Stimulated activated CD4-positive, alpha-beta T cell treated with anti-CD3 and anti-CD28 coated beads, Interleukin-1b, Interleukin-23, amount 100 ng/mL, for 4 hours (primary cell): Measurements from ENCODE around the gene MDM2.
"Not testable (repeated sequence)": the region's sequence is repeated elsewhere in the genome, so short reads cannot be mapped to it uniquely, and the experiment has no call there.

ENCODE experiments used
- DNase-seq, 2 donors: peaks; one replicate each; pipeline ENCODE4 v3.0.0-alpha.2; 2020; ENCODE audit warnings: low read depth in 2 of 2

Gene MDM2

GRCh38 chr12:68851592-68852306 lies 43.8 kb downstream of the MDM2 start:
- no peak for DNase-seq

GRCh38 chr12:68853396-68854077 lies 45.6 kb downstream of the MDM2 start:
- DNase-seq, result no peak

- DNase-seq, result no peak
Measured at GRCh38 chr12:68854078-68854468, 46.1 kb downstream of the MDM2 start.

- no peak for DNase-seq
Measured at GRCh38 chr12:68854554-68854953, 46.6 kb downstream of the MDM2 start.

- DNase-seq, result no peak
Measured at GRCh38 chr12:68855111-68855510, 47.1 kb downstream of the MDM2 start.

- DNase-seq, result no peak
Measured at GRCh38 chr12:68855771-68856170, 47.8 kb downstream of the MDM2 start.

GRCh38 chr12:68856510-68856909 lies 48.5 kb downstream of the MDM2 start:
- DNase-seq, result no peak

- DNase-seq, result no peak
Measured at GRCh38 chr12:68861890-68862289, 53.9 kb downstream of the MDM2 start.

GRCh38 chr12:68863109-68863770 lies 55.3 kb downstream of the MDM2 start:
- DNase-seq, result no peak

GRCh38 chr12:68863886-68864454 lies 56.0 kb downstream of the MDM2 start:
- DNase-seq, result not testable (repeated sequence)

GRCh38 chr12:68864604-68865003 lies 56.6 kb downstream of the MDM2 start:
- no peak for DNase-seq

- DNase-seq, result no peak
Measured at GRCh38 chr12:68865399-68866164, 57.6 kb downstream of the MDM2 start.

GRCh38 chr12:68866950-68867349 lies 59.0 kb downstream of the MDM2 start:
- no peak for DNase-seq

- no peak for DNase-seq
Measured at GRCh38 chr12:68867606-68868005, 59.6 kb downstream of the MDM2 start.

- DNase-seq, result no peak
Measured at GRCh38 chr12:68868043-68868790, 60.2 kb downstream of the MDM2 start.

- no peak for DNase-seq
Measured at GRCh38 chr12:68870011-68870410, 62.0 kb downstream of the MDM2 start.

- no peak for DNase-seq
Measured at GRCh38 chr12:68870443-68870842, 62.5 kb downstream of the MDM2 start.

- no peak for DNase-seq
Measured at GRCh38 chr12:68871396-68871795, 63.4 kb downstream of the MDM2 start.

- DNase-seq, result no peak
Measured at GRCh38 chr12:68871921-68872320, 63.9 kb downstream of the MDM2 start.

GRCh38 chr12:68873316-68873715 lies 65.3 kb downstream of the MDM2 start:
- DNase-seq, result no peak

GRCh38 chr12:68876461-68876860 lies 68.5 kb downstream of the MDM2 start:
- no peak for DNase-seq
